Ovary (tissue), 9 donors: ENCODE data around the gene FAM117B. TPM values are rescaled to one million over a fixed set of nuclear protein-coding genes. Genes with fewer than 3 reads are reported as not detected.

Experiments
- DNase-seq, 5 donors: peaks; one replicate each; pipeline ENCODE4 v3.0.0-alpha.2; 2019 to 2020
- H3K27ac ChIP-seq, 2 donors: fragments of 200-600 bp; one replicate each; pipeline versions ENCODE4 v1.5.1 to v1.8.0; 2019 to 2022
- H3K27me3 ChIP-seq: fragments of 200-600 bp; one replicate; pipeline ENCODE4 v1.8.0; 2022
- H3K36me3 ChIP-seq: fragments of 200-600 bp; sonication (generic); one replicate; pipeline ENCODE4 v1.5.1; 2019
- H3K4me1 ChIP-seq: one replicate; pipeline ENCODE4 v1.8.1; 2013; ENCODE audit warnings: mild to moderate bottlenecking, moderate library complexity; ENCODE audit not compliant: insufficient read depth
- H3K4me3 ChIP-seq: fragments of 200-600 bp; sonication (generic); one replicate; pipeline ENCODE4 v1.5.1; 2017
- H3K9me3 ChIP-seq, 2 donors: fragments of 200-600 bp in 1 of 2; sonication (generic) in 1 of 2; one replicate each; pipeline versions ENCODE4 v1.5.1 to v1.8.1; 2013 to 2019; ENCODE audit warnings: mild to moderate bottlenecking in 1 of 2, moderate library complexity in 1 of 2
- EP300 ChIP-seq: sonication (generic); formaldehyde crosslinking; IDR thresholded peaks from one replicate; pipeline ENCODE4 v1.6.1; 2017; ENCODE audit warnings: antibody characterized with exemption
- POLR2A ChIP-seq: fragments of 450-650 bp; IDR thresholded peaks from one replicate; pipeline ENCODE4 v1.6.1; 2017; ENCODE audit warnings: antibody characterized with exemption, mild to moderate bottlenecking, moderate library complexity
- WGBS, 3 donors: extraction: QIAGEN DNeasy Blood & Tissue Kit in 1 of 3; methylation state at CpG; one replicate each; pipeline versions ENCODE4 v1.1.5 to v1.1.7; 2013 to 2017; 5-methylcytosine and 5-hydroxymethylcytosine counted together
- intact Hi-C, 4 donors: fragments of 100-400 bp; cut with DNase I; formaldehyde crosslinking; loops; one replicate each; pipeline versions ENCODE4 v1.11.0 to v1.15.1; 2022 to 2023
- polyA plus RNA-seq, 2 donors: library from polyadenylated mRNA; stranded (reverse); fragments of 200-250 nt in 1 of 2; fragments of 350-450 nt in 1 of 2; fragmentation: Illumina TruSeq in 1 of 2; extraction: RNeasy Lipid Tissue Mini Kit (QIAGEN cat#74804) in 1 of 2; gene quantifications; one replicate each; pipeline ENCODE4 v1.2.3, GENCODE V29; 2013 to 2014
- total RNA-seq, 7 donors: library from RNA; depleted of rRNA in 2 of 7; stranded (reverse); fragments of >200 nt in 2 of 7; fragmentation: NEBNext Ultra II Directional in 3 of 7; extraction: Animal tissue kit (Norgen Biotek cat#: 25700) in 3 of 7; gene quantifications; one replicate each; pipeline versions ENCODE4 v1.1.0 to v1.2.4, GENCODE V29; 2016 to 2023
- TF ChIP-seq, protein P1 (sequence below), 3 donors: fragments of 450-650 bp in 2 of 3; fragments of 200-600 bp in 1 of 3; IDR thresholded peaks; one replicate each; pipeline versions ENCODE4 v1.5.1 to v1.8.0; 2016 to 2022; ENCODE audit warnings: antibody characterized with exemption in 3 of 3, mild to moderate bottlenecking in 1 of 3
- donor health status: DM: no; HTN: no; CAD: no; lungs with moderate emphysema.
- donor health status: DM: no; HTN: no; CAD: no.
- donor health status: Bipolar disorder and iron deficiency.
- donor health status: DM: yes; HTN: yes; CAD: no.
- donor health status: DM: no; HTN: no; CAD: no.
- donor health status: DM: yes; HTN: yes; CAD: no.

The FAM117B gene
- total and polyA plus RNA-seq, 9 donors, result 5.1 to 13.6 (median 9.8) TPM

DNA sequence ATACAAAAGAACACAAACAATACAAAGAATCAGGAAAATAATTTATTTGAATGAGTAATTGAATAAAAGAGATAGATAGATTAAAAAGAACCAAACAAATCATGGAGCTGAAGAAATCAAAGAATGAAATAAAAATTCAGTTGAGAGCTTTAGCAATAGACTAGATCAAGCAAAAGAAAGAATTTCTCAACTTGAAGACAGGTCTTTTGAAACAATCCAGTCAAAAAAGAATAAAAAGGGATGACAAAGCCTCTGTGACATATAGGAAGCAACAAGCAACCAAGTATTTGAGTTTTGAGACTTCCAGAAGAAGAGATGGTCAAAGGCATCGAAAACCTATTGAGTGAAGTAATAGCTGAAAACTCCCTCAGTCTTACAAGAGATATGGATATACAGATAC is 108.8 kb downstream of the FAM117B start:
- Histone ChIP-seq H3K36me3 (no peaks in the 10 kb centered on the region), H3K27ac (no peak overlapping the region), H3K9me3 (no peaks in the 10 kb centered on the region), H3K4me3 (no peak overlapping the region), H3K4me1 (no peaks in the 10 kb centered on the region), H3K27me3 (no peaks in the 10 kb centered on the region)
- intact Hi-C loops, result no loop called here
- 92 to 100% (median 97%) methylated on average over 1 of the region's 1 CpG for WGBS, 3 donors
- TF ChIP-seq, protein P1, sequence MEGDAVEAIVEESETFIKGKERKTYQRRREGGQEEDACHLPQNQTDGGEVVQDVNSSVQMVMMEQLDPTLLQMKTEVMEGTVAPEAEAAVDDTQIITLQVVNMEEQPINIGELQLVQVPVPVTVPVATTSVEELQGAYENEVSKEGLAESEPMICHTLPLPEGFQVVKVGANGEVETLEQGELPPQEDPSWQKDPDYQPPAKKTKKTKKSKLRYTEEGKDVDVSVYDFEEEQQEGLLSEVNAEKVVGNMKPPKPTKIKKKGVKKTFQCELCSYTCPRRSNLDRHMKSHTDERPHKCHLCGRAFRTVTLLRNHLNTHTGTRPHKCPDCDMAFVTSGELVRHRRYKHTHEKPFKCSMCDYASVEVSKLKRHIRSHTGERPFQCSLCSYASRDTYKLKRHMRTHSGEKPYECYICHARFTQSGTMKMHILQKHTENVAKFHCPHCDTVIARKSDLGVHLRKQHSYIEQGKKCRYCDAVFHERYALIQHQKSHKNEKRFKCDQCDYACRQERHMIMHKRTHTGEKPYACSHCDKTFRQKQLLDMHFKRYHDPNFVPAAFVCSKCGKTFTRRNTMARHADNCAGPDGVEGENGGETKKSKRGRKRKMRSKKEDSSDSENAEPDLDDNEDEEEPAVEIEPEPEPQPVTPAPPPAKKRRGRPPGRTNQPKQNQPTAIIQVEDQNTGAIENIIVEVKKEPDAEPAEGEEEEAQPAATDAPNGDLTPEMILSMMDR (IDR thresholded peaks at IDR 0.05), result no peak
- TF ChIP-seq POLR2A (no peak), EP300 (no peak)
- no peak for DNase-seq

DNA sequence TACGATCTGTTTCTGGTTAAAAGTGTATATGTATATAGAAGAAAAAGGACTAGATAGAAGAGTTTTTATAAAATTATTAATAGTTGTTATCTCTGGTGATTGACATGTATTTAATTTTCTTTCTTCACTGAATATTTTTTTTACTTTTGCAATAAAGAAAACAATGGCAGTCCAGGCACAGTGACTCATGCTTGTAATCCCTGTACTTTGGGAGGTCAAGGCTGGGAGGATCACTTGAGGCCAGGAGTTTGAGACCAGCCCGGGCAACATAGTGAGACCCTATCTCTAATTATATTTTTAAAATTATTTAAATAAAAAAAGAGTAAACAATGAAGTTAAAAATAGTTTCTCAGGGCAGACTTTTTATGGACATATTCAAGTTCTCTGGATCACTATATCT is 114.7 kb downstream of the FAM117B start:
- no peak for DNase-seq
- Histone ChIP-seq H3K36me3 (no peaks in the 10 kb centered on the region), H3K9me3 (no peaks in the 10 kb centered on the region), H3K27me3 (no peaks in the 10 kb centered on the region), H3K4me3 (no peak overlapping the region), H3K4me1 (no peaks in the 10 kb centered on the region), H3K27ac (no peak overlapping the region)
- intact Hi-C loops, result no loop called here
- 44 to 67% (median 47%) methylated on average over 2 of the region's 2 CpGs for WGBS, 3 donors
- TF ChIP-seq POLR2A (no peak), EP300 (no peak)
- TF ChIP-seq, protein P1 (IDR thresholded peaks at IDR 0.05), result no peak

DNA sequence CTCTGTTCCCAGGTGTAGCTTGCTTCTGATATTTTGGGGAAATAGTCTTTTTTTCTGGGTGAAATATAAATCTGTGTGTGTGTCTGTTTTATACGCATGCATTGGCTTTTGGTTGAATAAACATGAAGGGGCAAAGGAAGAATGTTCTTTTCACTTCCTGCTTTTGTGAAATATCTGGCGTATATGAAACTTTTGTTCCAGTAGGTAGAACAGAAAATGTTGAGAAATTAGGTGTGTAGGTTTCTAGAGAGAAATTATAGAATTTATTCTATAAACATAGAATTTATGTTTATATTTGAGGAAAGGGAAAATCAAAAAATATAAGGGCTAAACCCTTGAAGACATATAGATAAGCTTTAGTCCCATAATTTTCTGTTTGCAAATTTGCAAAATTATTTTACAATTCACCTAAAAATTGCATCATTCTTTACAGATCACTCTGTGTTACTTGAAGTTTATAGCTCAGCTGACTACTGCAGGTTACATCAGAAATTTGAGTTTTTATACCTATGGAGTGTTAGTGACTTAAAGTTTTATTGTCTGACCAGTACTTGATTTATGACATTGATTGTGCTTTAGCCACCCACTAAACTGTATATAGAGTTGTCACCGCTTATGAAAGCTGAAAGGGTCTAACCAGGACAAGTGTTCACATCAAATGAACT is 116.1 kb downstream of the FAM117B start:
- no peak overlapping the region for H3K4me3 ChIP-seq
- no peaks in the 10 kb centered on the region for H3K4me1 ChIP-seq
- H3K27ac ChIP-seq, result no peak overlapping the region
- TF ChIP-seq EP300 (no peak), POLR2A (no peak)
- TF ChIP-seq, protein P1 (IDR thresholded peaks at IDR 0.05), result no peak
- intact Hi-C loops, result no loop called here
- WGBS, 3 donors, result 88 to 93% (median 88%) methylated on average over 3 of the region's 3 CpGs
- DNase-seq, result no peak
- H3K27me3 ChIP-seq, result no peaks in the 10 kb centered on the region
- no peaks in the 10 kb centered on the region for H3K36me3 ChIP-seq
- no peaks in the 10 kb centered on the region for H3K9me3 ChIP-seq

DNA sequence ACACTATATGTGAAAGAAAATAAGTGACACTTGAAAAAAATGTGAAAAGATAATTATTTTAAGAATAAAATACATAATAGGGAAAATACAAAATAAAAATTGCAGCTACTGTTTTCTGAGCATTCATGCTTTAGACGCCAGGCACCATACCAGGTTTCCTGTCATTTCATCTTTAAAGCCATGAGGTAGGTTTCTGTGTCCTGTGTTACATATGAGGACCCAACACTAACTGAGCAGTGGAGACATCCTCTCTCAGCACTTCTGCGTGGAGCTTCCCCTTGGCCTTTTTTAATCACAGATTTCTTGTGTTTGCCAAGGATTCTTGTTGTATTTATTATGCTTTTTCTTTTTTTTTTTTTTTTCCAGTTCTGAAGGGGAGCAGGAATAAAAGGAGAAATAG is 117.3 kb downstream of the FAM117B start:
- Histone ChIP-seq H3K4me3 (no peak overlapping the region), H3K4me1 (no peaks in the 10 kb centered on the region), H3K27me3 (no peaks in the 10 kb centered on the region), H3K27ac (no peak overlapping the region), H3K36me3 (no peaks in the 10 kb centered on the region), H3K9me3 (no peaks in the 10 kb centered on the region)
- WGBS, 3 donors, result 63 to 69% (median 64%) methylated on average over 2 of the region's 2 CpGs
- no peak for TF ChIP-seq EP300
- TF ChIP-seq POLR2A, result no peak
- TF ChIP-seq, protein P1 (IDR thresholded peaks at IDR 0.05), result no peak
- intact Hi-C loops, result no loop called here
- DNase-seq, result no peak
